IMR-90 (cell line): Measurements from ENCODE around the gene LCA5. TPM values are rescaled to one million over a fixed set of nuclear protein-coding genes. Genes with fewer than 3 reads are reported as not detected.

ENCODE experiments used
- ATAC-seq: fragments of 200-7000 bp; cut with Tn5 transposase; 2 replicates; pipeline ENCODE4 v1.9.1; 2020; ENCODE audit warnings: low read depth, mild to moderate bottlenecking, moderate library complexity
- BruUV-seq: library from RNA; stranded (reverse); fragments of 400-500 nt; replicated peaks from 2 replicates; lab custom pipeline; 2021; lab: Mats Ljungman, UMichigan
- CTCF ChIA-PET: fragments of 300-600 bp; formaldehyde crosslinking; extraction: SDS; loops from one replicate; lab custom pipeline; 2021; ENCODE audit warnings: antibody characterized with exemption; lab: Yijun Ruan, JAX
- POLR2A ChIA-PET: fragments of 300-600 bp; sonication (Branson Sonifier 250); formaldehyde crosslinking; loops from one replicate; lab custom pipeline; 2022; ENCODE audit warnings: antibody characterized with exemption; ENCODE audit not compliant: unreplicated experiment; lab: Charles Lee
- DNase-seq: peaks from one replicate; pipeline ENCODE4 v3.0.0; 2013
- H2AFZ ChIP-seq: replicated peaks from 2 replicates; pipeline ENCODE3; 2013; ENCODE audit warnings: low read length, mild to moderate bottlenecking; ENCODE audit not compliant: poor library complexity
- H2AK5ac ChIP-seq: 2 replicates; pipeline ENCODE4 v1.6.1; 2013; ENCODE audit warnings: low read depth, low read length, inconsistent platforms
- H2AK9ac ChIP-seq: replicated peaks from 2 replicates; pipeline ENCODE3; 2013; ENCODE audit warnings: mild to moderate bottlenecking, low read depth, low read length, moderate library complexity; ENCODE audit not compliant: poor library complexity
- H2BK120ac ChIP-seq: 2 replicates; pipeline ENCODE4 v1.6.1; 2013; ENCODE audit warnings: low read depth, low read length, inconsistent platforms
- H2BK15ac ChIP-seq: 3 replicates; pipeline ENCODE4 v1.6.1; 2013; ENCODE audit warnings: low read depth, low read length, inconsistent platforms
- H2BK20ac ChIP-seq: 2 replicates; pipeline ENCODE4 v1.6.1; 2013; ENCODE audit warnings: low read depth, mild to moderate bottlenecking, inconsistent platforms, low read length, moderate library complexity
- H2BK5ac ChIP-seq: 2 replicates; pipeline ENCODE4 v1.6.1; 2013; ENCODE audit warnings: mild to moderate bottlenecking, low read depth, low read length, inconsistent platforms; ENCODE audit not compliant: poor library complexity, severe bottlenecking
- H3K14ac ChIP-seq: replicated peaks from 2 replicates; pipeline ENCODE4 v1.6.1; 2013; ENCODE audit warnings: low read depth, low read length, inconsistent platforms
- H3K18ac ChIP-seq: 2 replicates; pipeline ENCODE4 v1.6.1; 2013; ENCODE audit warnings: low read depth, low read length, control low read depth
- H3K23ac ChIP-seq: 2 replicates; pipeline ENCODE4 v1.6.1; 2013; ENCODE audit warnings: low read depth, low read length, inconsistent platforms
- H3K27ac ChIP-seq: 2 replicates; pipeline ENCODE4 v1.5.1; 2013; ENCODE audit warnings: mild to moderate bottlenecking, control low read depth, low read length; ENCODE audit not compliant: insufficient read depth
- H3K27me3 ChIP-seq: 2 replicates; pipeline ENCODE4 v1.6.1; 2013; ENCODE audit warnings: low read length; ENCODE audit not compliant: control insufficient read depth, insufficient read depth
- H3K36me3 ChIP-seq: 2 replicates; pipeline ENCODE4 v1.6.1; 2013; ENCODE audit warnings: low read length, mixed read lengths; ENCODE audit not compliant: control insufficient read depth, insufficient read depth
- H3K4ac ChIP-seq: 2 replicates; pipeline ENCODE4 v1.6.1; 2013; ENCODE audit warnings: low read depth, low read length, inconsistent platforms
- H3K4me1 ChIP-seq: 2 replicates; pipeline ENCODE4 v1.6.1; 2013; ENCODE audit warnings: low read length, mixed read lengths; ENCODE audit not compliant: control insufficient read depth, insufficient read depth
- H3K4me2 ChIP-seq: 2 replicates; pipeline ENCODE4 v1.6.1; 2013; ENCODE audit warnings: low read depth, mild to moderate bottlenecking, control low read depth, low read length, moderate library complexity
- H3K4me3 ChIP-seq: 2 replicates; pipeline ENCODE4 v1.5.1; 2013; ENCODE audit warnings: low read depth, mild to moderate bottlenecking, control low read depth, low read length, moderate library complexity; ENCODE audit not compliant: insufficient read depth
- H3K56ac ChIP-seq: 2 replicates; pipeline ENCODE4 v1.6.1; 2013; ENCODE audit warnings: low read length, inconsistent platforms; ENCODE audit not compliant: insufficient read depth; ENCODE audit errors: extremely low read depth
- H3K79me1 ChIP-seq, 2 experiments: 2 replicates each; pipeline ENCODE4 v1.6.1; 2013; ENCODE audit warnings: low read length in 2 of 2, inconsistent platforms in 1 of 2, low read depth in 1 of 2
- H3K9ac ChIP-seq: 2 replicates; pipeline ENCODE4 v1.6.1; 2013; ENCODE audit warnings: low read depth, low read length, control low read depth
- H3K9me1 ChIP-seq: 2 replicates; pipeline ENCODE4 v1.6.1; 2013; ENCODE audit warnings: low read length, inconsistent platforms; ENCODE audit not compliant: insufficient read depth
- H3K9me3 ChIP-seq: 2 replicates; pipeline ENCODE4 v1.6.1; 2013; ENCODE audit warnings: low read length; ENCODE audit not compliant: control insufficient read depth, insufficient read depth
- H4K20me1 ChIP-seq: 2 replicates; pipeline ENCODE4 v1.6.1; 2013; ENCODE audit warnings: low read length, inconsistent platforms; ENCODE audit not compliant: insufficient read depth
- H4K5ac ChIP-seq: 2 replicates; pipeline ENCODE4 v1.6.1; 2013; ENCODE audit warnings: mild to moderate bottlenecking, low read depth, low read length, control low read depth
- H4K8ac ChIP-seq, 2 experiments: 2 replicates each; pipeline ENCODE4 v1.6.1; 2013; ENCODE audit warnings: low read depth in 2 of 2, low read length in 2 of 2, control low read depth in 1 of 2, inconsistent platforms in 1 of 2
- H4K91ac ChIP-seq: 2 replicates; pipeline ENCODE4 v1.6.1; 2013; ENCODE audit warnings: low read depth, low read length, inconsistent platforms; ENCODE audit not compliant: insufficient read depth
- BHLHE40 ChIP-seq: fragments of 150-350 bp; IDR thresholded peaks from 2 replicates; pipeline ENCODE4 v1.6.1; 2016; ENCODE audit warnings: mild to moderate bottlenecking, low read depth, low read length
- CEBPB ChIP-seq: IDR thresholded peaks from 2 replicates; pipeline ENCODE4 v1.6.1; 2012; ENCODE audit warnings: low read depth, low read length, improper control_type of control experiment
- CHD1 ChIP-seq: IDR thresholded peaks from 2 replicates; pipeline ENCODE4 v1.6.1; 2012; ENCODE audit warnings: low read depth, low read length, improper control_type of control experiment
- CTCF ChIP-seq: conservative IDR thresholded peaks from 2 replicates; pipeline ENCODE4 v1.5.1; 2012; ENCODE audit warnings: mild to moderate bottlenecking, low read depth, low read length, improper control_type of control experiment
- FOS ChIP-seq: fragments of 150-350 bp; IDR thresholded peaks from 2 replicates; pipeline ENCODE4 v1.6.1; 2016; ENCODE audit warnings: low read depth, low read length
- MAFK ChIP-seq: IDR thresholded peaks from 2 replicates; pipeline ENCODE4 v1.6.1; 2012; ENCODE audit warnings: low read depth, low read length, improper control_type of control experiment
- MAZ ChIP-seq: IDR thresholded peaks from 2 replicates; pipeline ENCODE4 v1.6.1; 2012; ENCODE audit warnings: low read depth, mild to moderate bottlenecking, low read length, improper control_type of control experiment, moderate library complexity, borderline replicate concordance
- MXI1 ChIP-seq: IDR thresholded peaks from 2 replicates; pipeline ENCODE4 v1.6.1; 2012; ENCODE audit warnings: low read depth, mild to moderate bottlenecking, low read length, moderate library complexity, borderline replicate concordance
- POLR2A ChIP-seq: IDR thresholded peaks from 2 replicates; pipeline ENCODE4 v1.6.1; 2012; ENCODE audit warnings: mild to moderate bottlenecking, low read depth, low read length
- RAD21 ChIP-seq: IDR thresholded peaks from 2 replicates; pipeline ENCODE4 v1.6.1; 2012; ENCODE audit warnings: low read length, improper control_type of control experiment
- RCOR1 ChIP-seq: IDR thresholded peaks from 2 replicates; pipeline ENCODE4 v1.6.1; 2012; ENCODE audit warnings: mild to moderate bottlenecking, low read length, improper control_type of control experiment; ENCODE audit not compliant: insufficient replicate concordance
- RFX5 ChIP-seq: IDR thresholded peaks from 2 replicates; pipeline ENCODE4 v1.8.0; 2012; ENCODE audit warnings: low read depth, mild to moderate bottlenecking, low read length, moderate library complexity
- SMC3 ChIP-seq: fragments of 150-350 bp; IDR thresholded peaks from 2 replicates; pipeline ENCODE4 v1.6.1; 2016; ENCODE audit warnings: low read depth, mild to moderate bottlenecking, antibody characterized with exemption, low read length, moderate library complexity
- WGBS, 2 experiments: methylation state at CpG; one replicate each; pipeline versions ENCODE4 v1.1.5 to v1.1.7; 2013; ENCODE audit warnings: missing lambda C conversion rate in 2 of 2; ENCODE audit not compliant: insufficient read length in 1 of 2; ENCODE audit errors: extremely low coverage in 2 of 2; 5-methylcytosine and 5-hydroxymethylcytosine counted together
- dilution Hi-C: fragments of 300-500 bp; cut with HindIII; formaldehyde crosslinking; loops from one replicate; pipeline ENCODE4 v1.14.3; 2018; ENCODE audit warnings: low sequenced_read_pairs; ENCODE audit not compliant: unreplicated experiment
- in situ Hi-C: fragments of 300-500 bp; cut with MboI; formaldehyde crosslinking; loops from 3 replicates; pipeline ENCODE4 v1.14.3; 2019; ENCODE audit warnings: low sequenced_read_pairs, inconsistent platforms, mixed read lengths
- intact Hi-C: fragments of 100-400 bp; cut with micrococcal nuclease; formaldehyde crosslinking; loops from 2 replicates; pipeline ENCODE4 v1.10.0; 2022
- polyA plus RNA-seq, 3 experiments: library from polyadenylated mRNA; depleted of rRNA; stranded (reverse); fragments of >200 nt; gene quantifications; 2 replicates each; pipeline ENCODE4 v1.2.3, GENCODE V29; 2012; ENCODE audit warnings: low replicate concordance in 1 of 3
- total RNA-seq: library from RNA; depleted of rRNA; stranded (reverse); fragments of >200 nt; gene quantifications from 2 replicates; pipeline ENCODE4 v1.2.3, GENCODE V29; 2012
- TF ChIP-seq, protein P1 (sequence below): fragments of 150-350 bp; IDR thresholded peaks from 2 replicates; pipeline ENCODE4 v1.6.1; 2016; ENCODE audit warnings: low read depth, mild to moderate bottlenecking, low read length, moderate library complexity, borderline replicate concordance
- TF ChIP-seq, protein P2 (sequence below): fragments of 150-350 bp; IDR thresholded peaks from 2 replicates; pipeline ENCODE4 v1.6.1; 2017; ENCODE audit warnings: mild to moderate bottlenecking, antibody characterized with exemption, low read length, low read depth

Gene LCA5
- total and polyA plus RNA-seq, 2 of the 4 experiments (the other 2 are of a cell fraction), result 1.2 to 2.0 TPM

GRCh38 chr6:79543886-79544285 is 6.7 kb upstream of the LCA5 start:
- Histone ChIP-seq H2BK15ac (no peak overlapping the region), H3K79me1 (peaks cover 2 to 17% of the 10 kb centered on the region in 2 experiments; a peak in 2 of 4 replicates), H4K8ac (peak overlapping the region in 1 of 2 experiments; percentile 50; a peak in 1 of 4 replicates), H3K27me3 (no peaks in the 10 kb centered on the region), H4K20me1 (no peaks in the 10 kb centered on the region), H3K9ac (no peak overlapping the region), H3K9me1 (peaks cover 5% of the 10 kb centered on the region; the same call in 1 of the 2 replicates), H3K4me2 (peak overlapping the region; percentile 26; the same call in 1 of the 2 replicates), H2BK120ac (peak overlapping the region; percentile 12; the same call in 1 of the 2 replicates), H3K14ac (peak overlapping the region; percentile 73; the same call in 1 of the 2 replicates), H3K23ac (peak overlapping the region; percentile 49), H3K9me3 (no peaks in the 10 kb centered on the region), H3K27ac (no peak overlapping the region), H2AK9ac (no peak overlapping the region), H2BK20ac (no peak overlapping the region; the same call in 1 of the 2 replicates), H3K18ac (peak overlapping the region; percentile 2; the same call in 1 of the 2 replicates), H3K36me3 (0 out of 2 replicates have a peak, but pooled peaks cover 2% of the 10 kb centered on the region), H4K91ac (no peak overlapping the region), H2AK5ac (peak overlapping the region; percentile 20), H4K5ac (no peak overlapping the region), H3K56ac (no peak overlapping the region), H2BK5ac (peak overlapping the region; percentile 42), H2AFZ (no peak overlapping the region), H3K4me1 (peaks cover 8% of the 10 kb centered on the region), H3K4me3 (no peak overlapping the region), H3K4ac (peak overlapping the region; percentile 33; the same call in 1 of the 2 replicates)
- dilution Hi-C loops, result no loop called here
- TF ChIP-seq CHD1 (no peak), CEBPB (no peak), SMC3 (no peak), MAZ (no peak), CTCF (no peak), RFX5 (no peak), MXI1 (no peak), MAFK (no peak), POLR2A (no peak), BHLHE40 (no peak), RCOR1 (no peak), RAD21 (no peak), FOS (no peak)
- TF ChIP-seq, protein P1, sequence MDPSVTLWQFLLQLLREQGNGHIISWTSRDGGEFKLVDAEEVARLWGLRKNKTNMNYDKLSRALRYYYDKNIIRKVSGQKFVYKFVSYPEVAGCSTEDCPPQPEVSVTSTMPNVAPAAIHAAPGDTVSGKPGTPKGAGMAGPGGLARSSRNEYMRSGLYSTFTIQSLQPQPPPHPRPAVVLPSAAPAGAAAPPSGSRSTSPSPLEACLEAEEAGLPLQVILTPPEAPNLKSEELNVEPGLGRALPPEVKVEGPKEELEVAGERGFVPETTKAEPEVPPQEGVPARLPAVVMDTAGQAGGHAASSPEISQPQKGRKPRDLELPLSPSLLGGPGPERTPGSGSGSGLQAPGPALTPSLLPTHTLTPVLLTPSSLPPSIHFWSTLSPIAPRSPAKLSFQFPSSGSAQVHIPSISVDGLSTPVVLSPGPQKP, result no peak
- TF ChIP-seq, protein P2, sequence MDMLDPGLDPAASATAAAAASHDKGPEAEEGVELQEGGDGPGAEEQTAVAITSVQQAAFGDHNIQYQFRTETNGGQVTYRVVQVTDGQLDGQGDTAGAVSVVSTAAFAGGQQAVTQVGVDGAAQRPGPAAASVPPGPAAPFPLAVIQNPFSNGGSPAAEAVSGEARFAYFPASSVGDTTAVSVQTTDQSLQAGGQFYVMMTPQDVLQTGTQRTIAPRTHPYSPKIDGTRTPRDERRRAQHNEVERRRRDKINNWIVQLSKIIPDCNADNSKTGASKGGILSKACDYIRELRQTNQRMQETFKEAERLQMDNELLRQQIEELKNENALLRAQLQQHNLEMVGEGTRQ, result no peak
- no peak for DNase-seq
- WGBS, 2 experiments, result no CpG with 5 or more reads among the region's 1 CpG
- intact Hi-C loops, result no loop called here
- in situ Hi-C loops, result loop anchor here (10.0 kb wide), 1 partner anchor 479 kb away; no protein-coding TSS in a partner anchor
- no TSS peak for BruUV-seq
- ChIA-PET POLR2A (no interaction called here), CTCF (interaction anchor here (0.8 to 1.1 kb wide), 2 partner anchors 10 to 13 kb away, joined by 3 to 5 read pairs; no protein-coding TSS in a partner anchor)
- no peak for ATAC-seq
